OCI-LY7 (cell line): ENCODE data around the gene PCYOX1L.

ENCODE experiments used
- CTCF ChIP-seq: fragments of 200-600 bp; sonication (generic); conservative IDR thresholded peaks from 2 replicates; pipeline ENCODE4 v1.5.1; 2014; ENCODE audit warnings: mild to moderate bottlenecking, antibody characterized with exemption, low read length, moderate library complexity, mixed read lengths
- EZH2phosphoT487 ChIP-seq: fragments of 200-600 bp; sonication (generic); IDR thresholded peaks from 2 replicates; pipeline ENCODE4 v1.6.1; 2018; ENCODE audit warnings: low read depth, borderline replicate concordance, mild to moderate bottlenecking, mixed run types, antibody characterized with exemption, low read length, moderate library complexity, mixed read lengths

DNA sequence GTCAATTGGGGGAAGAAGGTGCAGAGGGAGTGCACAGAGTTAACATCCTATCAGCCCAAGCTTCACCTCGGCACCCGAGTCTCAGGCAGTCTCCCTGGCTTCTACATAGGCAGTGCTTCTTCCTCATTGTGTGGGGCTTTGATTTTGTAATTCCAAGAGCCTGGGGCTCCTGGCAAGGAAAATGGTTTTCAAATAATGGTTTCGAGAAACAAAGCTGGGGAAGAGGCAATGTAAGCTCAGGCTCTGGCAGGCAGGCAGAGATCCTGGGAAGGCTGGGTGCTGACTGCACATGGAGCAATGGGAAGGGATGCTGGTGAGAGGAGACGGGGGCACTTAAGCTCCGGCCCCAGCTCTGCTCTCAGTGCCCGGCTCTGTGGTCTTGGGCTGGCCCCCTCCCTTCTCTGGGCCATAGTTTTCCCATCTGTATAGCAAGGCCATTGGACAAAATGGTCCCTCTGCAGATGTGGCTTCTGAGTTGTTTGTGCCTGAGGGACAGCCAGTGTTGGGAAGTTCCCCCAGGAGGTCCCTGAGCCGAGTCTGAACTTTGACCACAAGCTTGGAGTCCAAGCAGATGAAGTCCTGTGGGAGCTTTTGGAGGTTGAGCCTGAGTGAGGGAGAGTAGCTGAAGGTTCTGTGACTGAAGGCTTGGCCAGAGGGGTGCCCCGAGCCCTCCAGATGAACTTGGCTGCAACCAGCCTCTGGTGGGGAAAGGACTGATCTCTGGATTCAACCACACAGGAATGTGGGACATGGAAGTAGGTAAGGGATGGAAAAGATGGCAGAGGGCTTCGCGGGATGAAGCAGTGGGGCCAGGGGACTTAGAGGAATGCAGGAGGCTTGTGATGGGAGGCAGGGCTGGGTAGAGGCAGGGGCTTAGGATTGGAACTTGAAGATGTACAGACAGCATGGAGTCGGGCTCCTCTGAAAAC lies 49.7 kb downstream of the PCYOX1L start:
- no peak for TF ChIP-seq CTCF
- no peak for TF ChIP-seq EZH2phosphoT487
